AG10803 (cell line): ENCODE results near the gene DNAAF3.
"Not testable (repeated sequence)": the region's sequence is repeated elsewhere in the genome, so short reads cannot be mapped to it uniquely, and the experiment has no call there.

ENCODE experiments used
- DNase-seq: peaks from one replicate; pipeline ENCODE4 v3.0.0; 2010; ENCODE audit warnings: low read depth
- H3K4me3 ChIP-seq: 2 replicates; pipeline ENCODE4 v1.5.1; 2011; ENCODE audit warnings: mild to moderate bottlenecking, low read length, control low read depth
- TF ChIP-seq, protein P1 (sequence below): conservative IDR thresholded peaks from 2 replicates; pipeline ENCODE4 v1.5.1; 2011; ENCODE audit warnings: mild to moderate bottlenecking, low read length, control low read depth, inconsistent platforms

The DNAAF3 gene

DNA sequence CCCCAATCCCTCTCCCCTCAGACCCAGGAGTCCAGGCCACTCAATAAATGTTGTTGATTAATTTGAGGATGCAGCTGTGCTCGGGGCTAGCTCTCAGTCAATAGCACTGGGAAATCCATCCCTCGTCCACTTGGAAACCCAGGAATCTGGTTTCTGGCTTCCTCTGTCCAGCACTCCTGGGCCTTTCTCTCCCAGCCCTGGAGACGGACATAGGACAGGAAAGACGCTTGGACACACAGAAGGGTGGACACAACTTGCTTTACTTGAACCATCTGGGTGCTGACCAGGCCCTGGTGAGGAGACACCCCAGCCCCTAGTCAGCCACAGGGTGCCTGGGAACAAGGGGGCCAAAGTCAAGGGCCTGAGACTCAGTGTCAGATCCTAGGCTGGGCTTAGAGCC is 8.0 kb downstream of the DNAAF3 start:
- TF ChIP-seq, protein P1, sequence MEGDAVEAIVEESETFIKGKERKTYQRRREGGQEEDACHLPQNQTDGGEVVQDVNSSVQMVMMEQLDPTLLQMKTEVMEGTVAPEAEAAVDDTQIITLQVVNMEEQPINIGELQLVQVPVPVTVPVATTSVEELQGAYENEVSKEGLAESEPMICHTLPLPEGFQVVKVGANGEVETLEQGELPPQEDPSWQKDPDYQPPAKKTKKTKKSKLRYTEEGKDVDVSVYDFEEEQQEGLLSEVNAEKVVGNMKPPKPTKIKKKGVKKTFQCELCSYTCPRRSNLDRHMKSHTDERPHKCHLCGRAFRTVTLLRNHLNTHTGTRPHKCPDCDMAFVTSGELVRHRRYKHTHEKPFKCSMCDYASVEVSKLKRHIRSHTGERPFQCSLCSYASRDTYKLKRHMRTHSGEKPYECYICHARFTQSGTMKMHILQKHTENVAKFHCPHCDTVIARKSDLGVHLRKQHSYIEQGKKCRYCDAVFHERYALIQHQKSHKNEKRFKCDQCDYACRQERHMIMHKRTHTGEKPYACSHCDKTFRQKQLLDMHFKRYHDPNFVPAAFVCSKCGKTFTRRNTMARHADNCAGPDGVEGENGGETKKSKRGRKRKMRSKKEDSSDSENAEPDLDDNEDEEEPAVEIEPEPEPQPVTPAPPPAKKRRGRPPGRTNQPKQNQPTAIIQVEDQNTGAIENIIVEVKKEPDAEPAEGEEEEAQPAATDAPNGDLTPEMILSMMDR = no peak
- no peak overlapping the region for H3K4me3 ChIP-seq

DNA sequence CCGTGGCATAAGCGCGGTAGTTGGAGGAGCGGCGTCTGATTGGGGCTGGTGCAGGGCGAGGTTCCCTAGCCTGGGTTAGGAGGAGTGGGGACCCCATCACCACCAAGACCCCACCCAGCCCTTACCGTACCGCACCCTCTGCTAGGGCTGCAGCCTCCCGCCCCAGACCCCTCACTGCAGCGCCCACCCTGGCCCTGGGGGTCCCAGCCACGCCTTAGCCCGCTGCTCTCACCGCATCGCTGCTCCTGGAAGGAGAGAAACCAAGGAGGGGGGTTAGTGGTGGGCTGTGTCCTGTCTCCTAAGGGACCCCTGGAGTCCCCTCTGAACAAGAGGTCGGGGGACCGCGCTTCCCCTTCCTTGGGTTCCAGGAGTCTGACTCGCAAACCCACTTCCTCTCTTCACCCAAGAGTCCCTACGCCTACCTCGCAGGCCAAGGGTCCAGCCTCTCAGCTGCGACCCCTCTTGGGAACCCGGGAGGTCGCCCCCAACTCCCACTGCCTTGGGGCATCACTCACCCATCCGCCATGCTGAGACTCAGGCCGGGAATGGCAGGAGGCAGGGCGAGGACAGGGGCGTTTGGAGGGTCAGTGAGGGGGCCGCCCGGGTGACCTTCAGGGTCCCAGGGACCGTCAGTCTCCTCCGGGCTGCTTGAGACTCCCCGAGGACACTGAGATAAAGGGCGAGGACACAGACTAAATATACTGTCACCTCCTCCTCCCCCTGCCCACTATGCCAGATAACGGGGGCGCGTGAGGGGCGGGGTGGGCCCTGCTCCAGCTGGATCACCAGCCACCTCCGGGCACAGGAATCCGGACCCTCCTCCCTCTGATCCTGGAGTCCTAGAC is 9.1 kb downstream of the DNAAF3 start, which contains the start of gene TNNI3:
TSS of gene TNNI3 (minus strand) at position 669 of the 845 bp plus-strand sequence. CDS start at position 526, 143 bp downstream.
- no peak for DNase-seq
- TF ChIP-seq, protein P1 = no peak
- H3K4me3 ChIP-seq = no peak within 1 kb of the TSS

More for the DNA sequence above, 8.0 kb downstream of the DNAAF3 start:
- DNase-seq = no peak

DNA sequence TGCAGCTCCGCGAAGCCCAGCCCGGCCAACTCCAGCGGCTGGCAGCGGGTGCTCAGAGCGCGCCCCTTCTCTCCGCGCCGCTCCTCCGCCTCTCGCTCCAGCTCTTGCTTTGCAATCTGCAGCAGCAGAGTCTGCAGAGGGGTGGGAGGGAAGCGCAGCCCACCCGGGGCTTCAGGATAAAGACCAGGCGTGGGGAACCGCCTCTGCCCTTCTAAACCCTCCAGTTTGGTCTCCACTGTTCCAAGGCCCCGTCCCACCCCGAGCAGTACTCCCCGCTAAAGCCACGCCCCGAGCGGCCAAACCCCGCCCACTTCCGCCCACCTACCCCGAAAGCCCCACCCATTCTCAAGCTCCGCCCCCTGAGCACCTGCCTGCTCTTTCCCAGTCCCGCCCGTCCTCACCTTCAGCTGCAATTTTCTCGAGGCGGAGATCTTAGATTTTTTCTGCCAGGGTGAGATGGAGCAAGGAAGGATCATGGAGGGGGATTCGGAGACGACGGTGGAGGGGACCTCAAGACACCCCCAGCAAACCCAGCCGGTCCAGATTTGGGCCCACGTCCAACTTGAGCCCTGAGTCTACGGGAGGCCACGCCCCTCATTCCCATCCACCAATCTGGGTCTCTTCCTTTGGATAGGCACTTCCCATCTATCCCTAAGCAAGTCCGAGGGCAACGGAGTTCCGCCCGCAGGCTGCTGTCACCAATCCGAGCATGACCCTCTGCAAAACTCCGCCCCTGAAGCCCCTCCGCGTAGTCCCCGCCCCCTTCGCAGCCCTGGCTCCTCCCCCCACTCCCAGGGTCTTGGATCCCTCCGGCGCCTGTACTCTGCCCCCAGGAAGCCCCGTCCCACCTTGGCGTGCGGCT is 10.0 kb downstream of the DNAAF3 start:
- no peak for DNase-seq
- no peak overlapping the region for H3K4me3 ChIP-seq
- TF ChIP-seq, protein P1 = no peak

DNA sequence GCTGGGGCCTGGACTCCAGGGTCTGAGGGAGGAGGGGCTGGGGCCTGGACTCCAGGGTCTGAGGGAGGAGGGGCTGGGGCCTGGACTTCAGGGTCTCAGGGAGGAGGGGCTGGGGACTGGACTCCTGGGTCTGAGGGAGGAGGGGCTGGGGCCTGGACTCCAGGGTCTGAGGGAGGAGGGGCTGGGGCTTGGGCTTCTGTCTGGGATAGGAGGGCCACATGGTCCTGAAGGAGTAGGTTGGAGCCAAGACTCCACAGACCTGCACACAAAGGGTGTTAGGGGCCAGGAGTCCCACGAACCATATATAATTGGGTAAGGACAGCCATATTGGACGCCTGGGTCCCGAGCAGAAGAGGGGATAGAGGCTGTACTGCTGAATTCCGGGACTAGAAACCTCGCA is 10.6 kb downstream of the DNAAF3 start:
- H3K4me3 ChIP-seq, DNase-seq: not testable (repeated sequence)

DNA sequence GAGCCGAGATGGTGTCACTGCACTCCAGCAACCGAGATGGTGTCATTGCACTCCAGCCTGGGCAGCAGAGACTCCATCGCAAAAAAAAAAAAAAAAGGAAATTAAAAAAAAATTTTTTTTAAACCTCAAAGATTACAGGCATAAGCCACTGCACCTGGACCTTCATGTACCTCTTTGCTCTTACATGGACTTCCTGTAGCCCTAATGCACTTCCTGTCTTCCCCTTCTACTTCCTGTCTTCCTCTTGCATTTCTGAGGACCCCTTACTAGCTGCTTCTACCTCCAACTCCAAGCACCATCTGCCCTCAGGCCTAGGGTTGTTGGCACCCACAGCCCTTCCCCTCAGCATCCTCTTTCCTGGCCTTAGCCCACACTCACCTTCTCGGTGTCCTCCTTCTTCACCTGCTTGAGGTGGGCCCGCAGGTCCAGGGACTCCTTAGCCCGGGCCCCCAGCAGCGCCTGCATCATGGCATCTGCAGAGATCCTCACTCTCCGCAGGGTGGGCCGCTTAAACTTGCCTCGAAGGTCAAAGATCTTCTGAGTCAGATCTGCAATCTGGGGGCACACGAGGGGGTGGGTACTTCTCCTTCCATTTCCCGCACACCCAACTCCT is 12.7 kb downstream of the DNAAF3 start:
- no peak for DNase-seq
- no peak overlapping the region for H3K4me3 ChIP-seq
- TF ChIP-seq, protein P1 = no peak

DNA sequence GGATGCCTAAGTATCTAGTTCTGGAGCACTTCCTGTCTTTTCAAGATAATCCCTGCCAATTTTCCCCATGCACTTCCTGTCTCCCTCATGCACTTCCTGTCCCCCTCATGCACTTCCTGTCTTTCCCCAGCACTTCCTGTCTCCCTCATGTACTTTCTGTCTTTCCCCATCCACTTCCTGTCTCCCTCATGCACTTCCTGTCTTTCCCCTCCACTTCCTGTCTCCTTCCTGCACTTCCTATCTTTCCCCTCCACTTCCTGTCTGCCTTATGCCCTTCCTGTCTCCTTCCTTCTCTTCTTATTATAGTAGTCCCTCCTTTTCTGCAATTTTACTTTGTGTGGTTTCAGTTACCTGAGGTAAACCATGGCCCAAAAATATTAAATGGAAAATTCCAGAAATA is 14.4 kb downstream of the DNAAF3 start:
- no peak for DNase-seq

More for the DNA sequence above, 14.4 kb downstream of the DNAAF3 start:
- TF ChIP-seq, protein P1 = no peak
- H3K4me3 ChIP-seq = no peak overlapping the region
